GM21528 (cell line): ENCODE results near the gene PIK3R5.
"Not testable (repeated sequence)": the region's sequence is repeated elsewhere in the genome, so short reads cannot be mapped to it uniquely, and the experiment has no call there.

Source experiments
- ATAC-seq: cut with Tn5 transposase; IDR thresholded peaks from one replicate; pipeline ENCODE4 v1.9.1; 2021; ENCODE audit warnings: mild to moderate bottlenecking, moderate library complexity; ENCODE audit not compliant: unreplicated experiment, low FRiP score

Gene PIK3R5

DNA sequence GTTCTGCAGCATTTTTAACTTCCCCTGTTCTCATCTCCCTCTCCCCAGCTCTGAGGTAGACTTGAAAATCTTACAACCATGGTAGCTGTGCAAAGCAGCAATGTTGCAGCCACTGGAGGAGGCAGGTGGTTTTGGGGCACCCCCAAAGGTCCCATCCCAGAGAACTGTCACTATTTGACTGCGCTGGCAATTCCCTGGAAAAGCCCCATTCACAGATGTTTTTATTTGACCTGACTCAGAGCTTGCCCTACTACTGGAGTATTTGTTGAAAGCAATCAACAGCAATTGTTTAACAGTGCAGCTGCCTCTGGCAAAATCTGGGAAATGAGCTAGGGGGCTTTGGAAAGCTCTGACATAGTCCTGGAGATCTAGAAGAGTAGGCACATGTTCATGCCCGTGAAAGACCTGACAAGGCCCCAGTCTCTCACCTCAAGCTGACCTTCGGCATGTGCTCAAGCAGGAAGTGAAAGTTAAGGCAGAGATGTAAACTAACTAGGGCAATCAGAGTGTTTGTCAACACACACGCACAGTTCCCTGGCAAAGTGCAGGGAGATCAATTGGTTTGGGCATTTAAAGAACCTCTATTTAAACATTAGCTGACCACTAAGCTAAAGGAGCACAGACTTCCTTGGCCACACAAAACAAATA, 19.7 kb upstream of the PIK3R5 start:
- ATAC-seq: no peak

- ATAC-seq: not testable (repeated sequence)
These were observed 18.7 kb upstream of the PIK3R5 start for GRCh38 chr17:8984225-8984624.

DNA sequence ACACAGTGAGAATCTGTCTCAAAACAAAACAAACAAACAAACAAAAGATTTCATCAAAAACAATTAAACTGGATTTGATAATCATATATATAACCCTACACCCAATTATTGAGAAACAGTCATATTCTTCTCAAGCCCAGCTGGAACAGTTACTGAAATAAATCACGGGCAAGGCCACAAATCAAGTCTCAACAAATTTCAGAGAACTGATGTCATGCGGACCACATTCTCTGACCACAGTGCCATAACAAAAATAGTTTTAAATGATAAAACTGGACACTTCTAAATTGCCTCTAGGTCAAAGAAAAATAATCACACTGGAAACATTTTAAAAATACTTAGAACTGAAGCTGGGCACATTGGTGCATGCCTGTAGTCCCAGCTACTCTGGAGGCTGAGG, 15.9 kb upstream of the PIK3R5 start:
- no peak for ATAC-seq

DNA sequence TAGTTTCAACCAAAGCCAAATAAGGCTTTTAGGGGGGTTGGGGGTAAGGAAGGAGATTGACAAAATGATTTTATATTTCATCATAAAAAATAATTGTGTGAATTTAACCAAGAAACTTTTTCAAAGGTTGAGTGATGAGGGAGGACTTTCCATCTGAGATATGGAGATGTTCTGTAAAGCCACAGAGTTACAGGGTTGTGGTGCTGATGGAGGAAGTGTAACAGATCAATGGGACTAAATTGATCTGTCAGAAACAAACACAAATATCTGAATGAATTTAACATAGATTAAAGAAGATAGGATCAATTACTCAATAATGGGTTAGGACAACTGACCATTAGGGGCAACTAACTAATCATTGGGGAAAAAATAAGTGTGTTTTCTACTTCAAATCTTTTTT, 14.2 kb upstream of the PIK3R5 start:
- ATAC-seq: no peak

DNA sequence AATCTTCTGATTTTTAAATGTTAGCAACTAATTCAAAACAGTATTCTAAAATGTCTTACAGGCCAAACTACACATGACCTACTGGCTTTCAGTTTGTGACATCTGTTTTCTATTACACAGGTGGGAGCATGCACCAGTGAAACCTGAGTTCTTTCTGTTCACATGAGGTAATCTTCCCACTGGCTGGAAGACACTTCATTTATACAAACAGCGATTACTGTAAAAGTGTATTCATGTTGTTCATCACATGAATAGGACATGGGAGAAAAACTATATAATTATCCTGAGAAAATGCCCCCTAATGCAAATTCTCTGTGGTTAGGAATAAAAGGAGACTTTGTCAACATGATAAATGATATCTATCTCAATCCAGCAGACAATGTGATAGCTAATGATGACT, 11.1 kb upstream of the PIK3R5 start:
- no peak for ATAC-seq

DNA sequence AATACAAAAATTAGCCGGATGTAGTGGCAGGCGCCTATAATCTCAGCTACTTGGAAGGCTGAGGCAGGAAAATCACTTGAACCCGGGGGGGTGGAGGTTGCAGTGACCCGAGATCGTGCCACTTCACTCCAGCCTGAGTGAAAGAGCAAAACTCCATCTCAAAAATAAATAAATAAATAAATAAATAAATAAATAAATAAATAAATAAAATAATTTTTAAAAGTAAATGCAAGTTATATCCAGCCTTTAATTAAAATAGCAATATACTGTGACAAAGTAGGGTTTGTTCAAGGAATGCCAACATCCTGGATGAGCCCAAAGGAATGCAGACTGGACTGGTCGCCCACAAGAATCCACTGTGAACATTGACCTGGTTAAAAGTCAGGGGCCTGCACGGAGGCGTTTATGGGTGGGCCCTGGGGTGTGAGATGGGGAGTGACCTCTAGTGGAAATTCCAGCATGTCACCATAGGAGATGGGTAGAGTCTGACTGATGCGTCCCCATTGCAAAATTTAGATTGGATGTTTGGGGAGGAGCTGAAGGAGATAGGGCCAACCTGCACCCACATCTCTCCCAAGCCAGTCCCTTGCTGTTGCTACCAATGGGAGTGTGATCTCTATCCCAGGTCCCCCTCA, 9.7 kb upstream of the PIK3R5 start:
- no peak for ATAC-seq

DNA sequence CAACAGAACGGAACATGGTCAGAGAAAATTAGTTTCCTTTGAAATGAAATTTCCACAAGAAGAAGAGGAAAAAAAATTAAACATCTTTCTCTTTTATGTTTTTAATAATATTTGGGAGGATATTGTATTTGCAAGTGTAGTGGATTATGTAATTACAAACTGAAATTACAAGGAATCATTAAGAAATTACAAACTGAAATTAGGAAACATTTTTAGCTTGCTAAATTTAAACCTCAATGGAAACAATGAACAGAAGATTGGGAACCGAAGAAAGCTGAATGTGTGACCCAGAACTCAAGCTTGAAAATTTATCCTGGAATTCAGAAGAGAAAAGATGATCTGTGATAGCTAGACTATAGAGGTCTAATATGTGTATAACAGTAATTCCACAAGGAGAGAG, 4.4 kb upstream of the PIK3R5 start:
- no peak for ATAC-seq

GRCh38 chr17:8968503-8968902, 3.0 kb upstream of the PIK3R5 start:
- no peak for ATAC-seq

GRCh38 chr17:8967861-8968260, 2.4 kb upstream of the PIK3R5 start:
- ATAC-seq: no peak

DNA sequence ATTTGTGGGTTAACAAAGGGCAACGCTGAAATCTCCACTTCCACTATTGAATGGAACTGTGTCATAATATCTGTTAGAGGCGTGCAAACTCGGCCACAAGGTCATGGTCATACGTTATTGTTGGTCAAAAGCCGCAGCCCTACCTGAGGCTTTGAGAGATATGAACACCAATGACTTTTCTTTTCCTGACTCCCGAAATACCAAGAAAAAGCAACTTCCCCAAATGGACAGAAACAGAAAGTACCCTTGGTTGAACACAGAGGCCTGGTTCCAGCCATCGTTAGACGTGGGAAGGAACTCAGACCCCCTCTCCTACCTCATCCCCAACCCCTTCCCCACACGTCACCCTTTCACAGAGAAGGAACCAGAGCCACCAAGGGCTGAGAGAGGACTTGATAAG, 1.4 kb upstream of the PIK3R5 start:
- no peak for ATAC-seq

- peak; percentile 38 for ATAC-seq
These were observed 610 bp downstream of the PIK3R5 start for GRCh38 chr17:8964801-8965393.

DNA sequence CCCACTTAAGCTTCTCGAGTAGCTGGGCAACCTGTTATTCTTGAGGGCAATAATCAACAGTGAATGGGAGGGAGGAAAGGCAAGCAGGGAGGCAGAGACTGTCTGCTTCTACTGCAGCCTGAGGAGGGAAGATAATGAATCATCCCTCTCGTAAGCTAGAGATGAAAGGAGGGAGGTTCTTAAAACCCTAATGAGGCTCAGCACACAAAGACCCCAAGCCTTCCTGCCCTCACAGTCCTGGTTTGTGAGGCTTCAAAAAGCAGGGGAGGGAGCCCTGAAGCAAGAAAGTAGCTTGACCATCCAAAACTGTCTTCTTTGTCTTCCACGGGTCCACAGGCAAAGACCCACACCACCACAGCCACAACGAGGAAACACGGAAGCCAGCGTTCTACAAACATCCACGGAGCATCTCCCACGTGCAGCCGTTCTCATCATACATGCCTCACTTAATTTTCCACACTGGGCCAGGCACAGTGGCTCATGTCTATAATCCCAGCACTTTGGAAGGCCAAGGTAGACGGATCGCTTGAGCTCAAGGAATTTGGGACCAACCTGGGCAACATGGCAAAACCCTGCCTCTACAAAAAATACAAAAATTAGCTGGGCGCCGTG, 1.8 kb downstream of the PIK3R5 start:
- ATAC-seq: no peak

DNA sequence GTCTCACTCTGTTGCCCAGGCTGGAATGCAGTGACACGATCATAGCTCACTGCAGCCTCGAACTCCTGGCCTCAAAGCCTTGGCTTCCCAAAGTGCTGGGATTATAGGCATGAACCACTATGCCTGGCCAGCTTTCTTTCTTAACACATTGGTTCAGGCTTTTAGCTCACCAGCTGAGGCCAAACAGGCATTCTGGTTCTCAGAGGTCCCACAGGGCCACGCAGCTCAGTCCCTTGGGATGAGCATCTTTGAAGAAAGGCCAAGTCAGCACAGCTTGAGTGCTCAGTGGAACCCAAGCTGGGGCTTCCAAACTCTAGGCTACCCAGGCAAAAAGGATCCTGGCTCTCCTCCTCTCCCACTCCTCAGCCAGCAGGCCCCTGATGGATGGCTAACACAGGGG, 2.5 kb downstream of the PIK3R5 start:
- ATAC-seq: no peak

DNA sequence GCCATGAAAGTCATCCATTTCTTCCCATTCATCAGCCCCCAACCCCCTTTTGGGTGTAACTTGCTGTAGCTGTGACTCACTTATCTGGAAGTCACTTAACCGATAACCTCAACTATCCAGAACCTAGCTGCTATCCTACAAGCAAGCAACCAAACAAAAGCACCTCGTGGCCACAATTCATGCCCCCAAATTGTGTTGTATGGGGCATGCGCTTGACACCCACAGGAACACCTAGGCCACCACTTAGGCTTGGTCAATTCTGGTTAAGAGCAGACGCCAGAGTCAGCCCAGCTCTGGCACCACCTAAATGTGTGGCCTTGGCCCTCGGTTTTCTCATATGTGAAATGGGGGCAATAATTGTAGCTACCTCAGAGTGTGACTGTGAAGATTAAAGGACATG, 3.7 kb downstream of the PIK3R5 start:
- ATAC-seq: no peak

- no peak for ATAC-seq
These were observed 5.0 kb downstream of the PIK3R5 start for GRCh38 chr17:8960325-8961140.

DNA sequence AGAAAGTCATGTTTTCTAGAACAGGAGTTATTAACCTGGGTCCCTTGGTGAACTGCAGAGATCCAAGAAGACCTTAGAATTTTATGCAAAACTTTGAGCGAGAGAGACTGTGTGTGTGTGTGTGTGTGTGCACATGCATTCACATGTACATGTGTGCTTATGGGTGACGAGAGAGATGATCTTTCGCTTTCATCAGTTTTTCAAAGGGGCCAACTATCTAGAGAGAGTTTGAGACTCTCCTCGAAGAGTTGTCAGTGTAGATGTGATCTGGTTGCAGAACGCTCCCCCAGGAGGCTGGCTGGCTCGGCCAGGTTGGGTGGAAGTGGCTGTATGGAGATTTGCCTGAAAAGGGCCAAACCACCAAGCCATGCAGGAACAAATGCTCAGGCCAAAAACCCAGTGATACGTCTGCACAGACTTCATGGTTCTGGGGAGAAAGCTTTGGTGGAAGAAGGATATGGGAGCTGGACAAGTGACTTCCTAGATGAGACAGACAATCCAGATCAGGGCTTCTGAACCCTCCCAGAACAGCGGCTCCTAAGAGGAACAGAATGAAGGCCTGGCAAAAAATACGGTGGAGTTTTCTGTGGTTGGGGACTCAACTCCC, 6.1 kb downstream of the PIK3R5 start:
- no peak for ATAC-seq

DNA sequence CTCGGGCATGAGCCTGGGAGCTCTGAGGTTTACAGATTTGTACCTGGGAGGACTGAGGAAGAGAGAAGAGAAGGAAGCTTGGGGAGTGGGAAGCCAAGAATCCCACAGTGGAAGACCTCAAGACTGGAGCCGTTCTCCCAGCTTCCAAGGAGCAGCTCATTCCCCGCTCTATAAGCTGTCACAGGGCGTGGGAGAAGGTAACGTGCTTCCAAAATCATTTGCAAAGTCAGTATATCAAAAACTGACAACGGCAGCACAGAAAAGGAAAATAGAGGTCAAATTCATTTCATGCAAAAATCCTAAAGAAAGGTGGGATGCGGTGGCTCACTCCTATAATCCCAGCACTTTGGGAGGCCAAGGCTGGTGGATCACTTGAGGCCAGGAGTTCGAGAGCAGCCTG, 7.8 kb downstream of the PIK3R5 start:
- ATAC-seq: no peak

- ATAC-seq: no peak
These were observed 9.0 kb downstream of the PIK3R5 start for GRCh38 chr17:8956465-8956902.

- ATAC-seq: no peak
These were observed 10.2 kb downstream of the PIK3R5 start for GRCh38 chr17:8955021-8955959.
